Left ventricle myocardium inferior (tissue), 1 donor: Measurements from ENCODE around the gene EGFL7. TPM values are rescaled to one million over a fixed set of nuclear protein-coding genes. Genes with fewer than 3 reads are reported as not detected.
A peak's percentile ranks its signal among the peaks of the same experiment; 100 is the strongest.

ENCODE experiments used
- DNase-seq: peaks from one replicate; pipeline ENCODE4 v3.0.0-alpha.2; 2020
- H3K27ac ChIP-seq: fragments of 200-600 bp; replicated peaks from 2 replicates; pipeline ENCODE4 v1.8.0; 2021
- H3K27me3 ChIP-seq: fragments of 200-600 bp; 2 replicates; pipeline ENCODE4 v1.8.0; 2021; ENCODE audit warnings: low read depth
- H3K36me3 ChIP-seq: fragments of 200-600 bp; 2 replicates; pipeline ENCODE4 v1.8.0; 2021
- H3K4me1 ChIP-seq: fragments of 200-600 bp; 2 replicates; pipeline ENCODE4 v1.8.0; 2021
- H3K4me3 ChIP-seq: fragments of 200-600 bp; 2 replicates; pipeline ENCODE4 v1.8.0; 2021; ENCODE audit warnings: mild to moderate bottlenecking, moderate library complexity
- H3K9me3 ChIP-seq: fragments of 200-600 bp; replicated peaks from 2 replicates; pipeline ENCODE4 v1.8.0; 2021
- intact Hi-C: fragments of 100-400 bp; cut with micrococcal nuclease; formaldehyde crosslinking; loops from one replicate; pipeline ENCODE4 v1.11.0; 2022
- total RNA-seq: library from RNA; stranded (reverse); fragmentation: NEBNext Ultra II Directional; extraction: Animal tissue kit (Norgen Biotek cat#: 25700); gene quantifications from one replicate; pipeline ENCODE4 v1.2.1, GENCODE V29; 2021
- TF ChIP-seq, protein P1 (sequence below): fragments of 200-600 bp; IDR thresholded peaks from 2 replicates; pipeline ENCODE4 v1.8.0; 2021; ENCODE audit warnings: antibody characterized with exemption, mild to moderate bottlenecking, borderline replicate concordance
- donor health status: DM: no; HTN: yes; CAD: no; lungs with severe emphysema.

Gene EGFL7
- total RNA-seq, 1 donor from 2014 or later: 81.5 TPM

DNA sequence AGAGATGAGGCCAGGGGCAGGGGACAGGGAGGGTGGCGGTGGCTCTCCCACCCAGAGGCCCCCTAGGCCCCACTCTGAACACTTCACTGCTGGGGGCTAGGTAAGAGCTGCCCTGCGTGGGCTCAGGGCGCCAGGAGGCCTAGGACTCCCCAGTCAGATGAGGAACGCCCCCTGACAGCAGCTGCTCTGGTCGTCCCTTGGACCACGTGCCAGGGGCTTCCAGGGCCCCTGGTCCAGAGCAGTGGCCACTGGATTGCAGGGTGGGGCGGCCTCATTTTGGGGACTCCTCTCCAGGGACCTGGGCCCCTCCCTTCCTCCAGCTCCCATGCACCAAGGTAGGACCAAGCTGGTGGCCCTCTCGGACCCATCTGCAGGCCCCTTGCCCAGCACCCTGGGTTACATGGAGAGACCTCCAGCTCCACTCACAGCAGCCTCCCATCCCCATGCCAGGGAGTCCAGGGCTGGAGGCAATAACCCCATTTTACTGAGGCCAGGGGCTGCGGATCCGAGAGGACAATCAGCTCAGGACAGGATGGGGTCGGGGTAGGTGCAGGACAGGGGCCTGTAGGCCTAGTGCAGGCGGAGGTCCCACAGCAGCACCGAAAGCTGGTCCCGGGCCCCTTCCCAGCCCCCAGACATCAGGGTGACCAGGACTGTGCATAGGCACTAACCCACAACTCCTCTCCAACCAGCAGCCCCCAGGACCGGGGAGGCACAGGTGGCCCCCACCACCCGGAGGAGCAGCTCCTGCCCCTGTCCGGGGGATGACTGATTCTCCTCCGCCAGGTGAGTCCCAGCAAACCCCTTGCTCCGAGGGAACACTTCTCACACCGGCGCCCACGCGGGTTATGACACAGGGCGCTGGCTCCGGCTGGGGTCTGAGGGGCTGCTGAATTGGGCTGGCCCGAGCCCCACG, 1.5 kb downstream of the EGFL7 start:
- no peak for DNase-seq
- TF ChIP-seq, protein P1, sequence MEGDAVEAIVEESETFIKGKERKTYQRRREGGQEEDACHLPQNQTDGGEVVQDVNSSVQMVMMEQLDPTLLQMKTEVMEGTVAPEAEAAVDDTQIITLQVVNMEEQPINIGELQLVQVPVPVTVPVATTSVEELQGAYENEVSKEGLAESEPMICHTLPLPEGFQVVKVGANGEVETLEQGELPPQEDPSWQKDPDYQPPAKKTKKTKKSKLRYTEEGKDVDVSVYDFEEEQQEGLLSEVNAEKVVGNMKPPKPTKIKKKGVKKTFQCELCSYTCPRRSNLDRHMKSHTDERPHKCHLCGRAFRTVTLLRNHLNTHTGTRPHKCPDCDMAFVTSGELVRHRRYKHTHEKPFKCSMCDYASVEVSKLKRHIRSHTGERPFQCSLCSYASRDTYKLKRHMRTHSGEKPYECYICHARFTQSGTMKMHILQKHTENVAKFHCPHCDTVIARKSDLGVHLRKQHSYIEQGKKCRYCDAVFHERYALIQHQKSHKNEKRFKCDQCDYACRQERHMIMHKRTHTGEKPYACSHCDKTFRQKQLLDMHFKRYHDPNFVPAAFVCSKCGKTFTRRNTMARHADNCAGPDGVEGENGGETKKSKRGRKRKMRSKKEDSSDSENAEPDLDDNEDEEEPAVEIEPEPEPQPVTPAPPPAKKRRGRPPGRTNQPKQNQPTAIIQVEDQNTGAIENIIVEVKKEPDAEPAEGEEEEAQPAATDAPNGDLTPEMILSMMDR: no peak
- H3K4me1 ChIP-seq: peaks cover 45% of the 10 kb centered on the region
- intact Hi-C loops: no loop called here
- peak overlapping the region; percentile 81 for H3K4me3 ChIP-seq
- peaks cover 11% of the 10 kb centered on the region for H3K27me3 ChIP-seq
- H3K36me3 ChIP-seq: peaks cover 43% of the 10 kb centered on the region
- peak overlapping the region; percentile 92 for H3K27ac ChIP-seq
- no peaks in the 10 kb centered on the region for H3K9me3 ChIP-seq

DNA sequence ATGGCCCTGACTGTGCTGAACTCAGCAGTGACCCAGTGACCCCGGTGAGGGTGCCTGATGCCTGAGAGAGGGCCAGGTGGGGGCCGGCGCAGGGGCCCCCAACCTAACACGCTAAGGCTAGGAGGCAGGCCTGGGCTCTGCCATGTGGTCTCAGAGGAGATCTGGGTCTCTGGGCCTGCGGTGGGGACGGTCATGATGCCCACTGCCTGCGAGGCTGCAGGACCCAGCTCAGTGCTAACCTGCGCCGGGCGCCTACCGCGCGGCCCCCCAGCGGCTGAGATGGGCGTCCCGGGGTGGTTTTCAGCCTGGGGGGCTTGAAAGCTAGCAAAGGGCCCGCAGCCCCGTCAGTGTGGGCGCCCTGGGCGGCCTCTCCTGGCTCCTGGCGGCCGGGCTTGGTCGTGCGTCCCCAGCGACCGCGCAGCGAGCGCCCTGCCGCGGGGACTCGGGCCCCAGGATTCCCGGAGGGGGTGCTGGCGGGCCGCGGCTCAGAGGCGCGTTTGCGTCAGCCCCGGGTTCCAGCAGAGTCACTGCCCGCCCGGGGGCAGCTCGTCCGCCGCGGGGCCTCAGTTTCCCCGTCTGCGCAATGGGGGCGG, 2.5 kb downstream of the EGFL7 start:
- Histone ChIP-seq H3K36me3 (peaks cover 52% of the 10 kb centered on the region), H3K4me1 (peaks cover 43% of the 10 kb centered on the region), H3K27ac (peak overlapping the region; percentile 92), H3K9me3 (no peaks in the 10 kb centered on the region), H3K27me3 (peaks cover 3% of the 10 kb centered on the region), H3K4me3 (peak overlapping the region; percentile 81)
- intact Hi-C loops: no loop called here
- TF ChIP-seq, protein P1: peak; percentile 48
- DNase-seq: no peak

DNA sequence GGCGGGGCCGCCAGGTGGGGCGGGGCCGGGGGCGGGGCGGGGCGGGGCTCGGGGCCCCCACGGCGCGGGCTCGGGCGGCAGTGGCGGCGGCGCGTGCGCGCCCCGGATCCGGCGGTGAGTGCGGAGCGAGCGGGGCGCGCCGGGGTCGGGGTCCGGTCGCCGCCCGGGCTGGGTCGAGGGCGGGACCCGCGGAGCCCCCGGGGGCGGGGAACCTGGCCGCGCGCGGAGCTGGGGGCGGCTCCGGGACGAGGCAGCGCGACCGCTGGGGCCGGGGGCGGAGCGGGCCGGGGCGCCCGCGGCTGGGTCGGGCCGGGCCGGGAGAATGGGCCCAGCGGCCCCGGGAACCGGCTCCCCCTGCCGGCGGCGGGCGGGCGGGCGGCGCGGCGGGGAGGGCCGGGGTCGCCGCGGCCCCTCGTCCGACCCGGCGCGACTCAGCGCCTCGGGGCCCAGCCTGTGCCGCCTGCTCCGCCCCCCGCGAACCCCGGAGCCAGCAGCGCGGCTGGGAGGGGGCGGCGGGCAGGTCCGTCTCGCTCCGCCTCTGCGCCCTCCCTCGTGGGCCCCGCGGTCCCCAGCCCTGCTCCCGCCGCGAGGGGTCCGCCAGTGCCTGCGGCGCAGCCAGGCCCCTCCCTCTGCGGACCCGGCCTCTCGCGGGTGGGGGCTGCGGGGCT, 3.1 kb downstream of the EGFL7 start:
- Histone ChIP-seq H3K27ac (peak overlapping the region; percentile 92), H3K36me3 (peaks cover 58% of the 10 kb centered on the region), H3K4me1 (peaks cover 47% of the 10 kb centered on the region), H3K27me3 (peaks cover 3% of the 10 kb centered on the region), H3K9me3 (no peaks in the 10 kb centered on the region), H3K4me3 (peak overlapping the region; percentile 81)
- TF ChIP-seq, protein P1: no peak
- intact Hi-C loops: no loop called here
- DNase-seq: no peak

DNA sequence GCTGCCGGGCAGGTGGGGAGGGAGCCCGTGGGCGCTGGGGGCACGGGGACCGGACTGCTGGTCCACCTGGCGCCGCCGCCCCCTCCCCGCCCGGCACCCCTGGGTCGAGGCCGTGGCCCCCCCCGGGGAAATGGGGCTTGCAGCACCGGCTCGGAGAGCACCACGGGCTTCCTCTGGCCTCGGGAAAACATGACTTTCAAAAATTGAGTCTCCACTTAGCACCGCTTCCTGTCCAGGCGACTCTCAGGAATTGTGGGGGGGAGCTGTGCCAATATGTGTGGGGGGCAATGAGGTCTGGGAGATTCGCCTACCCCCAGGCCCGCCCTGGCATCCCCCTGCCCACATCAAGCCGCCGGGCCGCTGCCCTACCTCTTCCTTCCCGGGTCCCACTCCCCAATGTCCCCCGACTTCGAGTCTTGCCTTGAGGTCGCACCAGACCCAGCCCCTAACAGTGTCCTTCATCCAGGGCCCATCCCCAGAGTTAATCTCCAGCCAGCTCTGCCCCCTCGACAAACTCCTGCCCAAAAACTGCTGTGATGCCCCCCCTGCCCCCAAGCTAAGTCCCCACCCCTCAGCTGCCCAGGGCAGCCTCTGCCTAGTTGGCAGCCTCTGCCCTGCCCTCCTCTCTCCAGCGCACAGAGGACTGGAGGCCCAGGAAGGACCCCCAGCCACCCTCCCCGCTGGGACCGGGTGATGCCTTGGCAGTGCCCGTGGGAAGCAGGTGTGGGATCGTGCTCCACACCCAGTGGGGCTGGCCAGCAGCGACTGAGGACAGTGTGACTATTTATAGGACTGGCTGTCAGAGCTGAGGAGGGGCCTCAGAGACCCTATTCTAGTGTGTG, 3.9 kb downstream of the EGFL7 start:
- no peaks in the 10 kb centered on the region for H3K9me3 ChIP-seq
- H3K36me3 ChIP-seq: peaks cover 59% of the 10 kb centered on the region
- no peak for DNase-seq
- TF ChIP-seq, protein P1: no peak
- H3K27me3 ChIP-seq: peaks cover 3% of the 10 kb centered on the region
- H3K27ac ChIP-seq: peak overlapping the region; percentile 87
- intact Hi-C loops: no loop called here
- H3K4me3 ChIP-seq: peak overlapping the region; percentile 81
- H3K4me1 ChIP-seq: peaks cover 52% of the 10 kb centered on the region
